GM12878 (cell line): Measurements from ENCODE around the gene FAM228B.

Experiments
- ATF3 ChIP-seq: IDR thresholded peaks from 2 replicates; pipeline ENCODE4 v1.6.1; 2011; ENCODE audit warnings: low read depth, mild to moderate bottlenecking, low read length, moderate library complexity, borderline replicate concordance; ENCODE audit errors: extremely low read depth
- CEBPB ChIP-seq, 2 experiments: fragments of 150-350 bp in 1 of 2; IDR thresholded peaks; 2 replicates each; pipeline ENCODE4 v1.6.1; 2012 to 2014; ENCODE audit warnings: low read depth in 2 of 2, low read length in 2 of 2, borderline replicate concordance in 1 of 2, inconsistent platforms in 1 of 2
- CTCF ChIP-seq, 3 experiments: IDR thresholded peaks in 2 of 3; conservative IDR thresholded peaks in 1 of 3; 2 replicates each; pipeline ENCODE4 v1.5.1; 2011; ENCODE audit warnings: low read depth in 3 of 3, low read length in 3 of 3, mild to moderate bottlenecking in 3 of 3, control low read depth in 2 of 3, moderate library complexity in 2 of 3, inconsistent platforms in 1 of 3, mixed read lengths in 1 of 3; ENCODE audit not compliant: control insufficient read depth in 2 of 3, insufficient read depth in 1 of 3; ENCODE audit errors: extremely low read depth in 1 of 3
- FOXM1 ChIP-seq: IDR thresholded peaks from 2 replicates; pipeline ENCODE4 v1.6.1; 2012; ENCODE audit warnings: low read depth, mild to moderate bottlenecking, inconsistent platforms, low read length, moderate library complexity
- MXI1 ChIP-seq: fragments of 150-350 bp; IDR thresholded peaks from 2 replicates; pipeline ENCODE4 v1.6.1; 2011; ENCODE audit warnings: low read depth, mild to moderate bottlenecking, inconsistent platforms, low read length, improper control_type of control experiment
- PML ChIP-seq: IDR thresholded peaks from 2 replicates; pipeline ENCODE4 v1.6.1; 2012; ENCODE audit warnings: low read length, inconsistent platforms
- RAD21 ChIP-seq: IDR thresholded peaks from 2 replicates; pipeline ENCODE4 v1.6.1; 2011; ENCODE audit warnings: mild to moderate bottlenecking, low read depth, low read length, moderate library complexity; ENCODE audit not compliant: insufficient read depth
- SIN3A ChIP-seq: IDR thresholded peaks from 2 replicates; pipeline ENCODE4 v1.6.1; 2012; ENCODE audit warnings: low read depth, low read length, improper control_type of control experiment
- SMC3 ChIP-seq: IDR thresholded peaks from 2 replicates; pipeline ENCODE4 v1.6.1; 2011; ENCODE audit warnings: low read length, improper control_type of control experiment, borderline replicate concordance

GRCh38 chr2:24210106-24210455, 86.8 kb downstream of the FAM228B start:
- TF ChIP-seq CTCF (IDR thresholded peaks at IDR 0.05 in 2 of 3, conservative IDR thresholded peaks at IDR 0.05 in 1 of 3; ENCODE audit: control insufficient read depth in 2 of 3, extremely low read depth in 1 of 3, insufficient read depth in 1 of 3, low read depth in 3 of 3, low read length in 3 of 3): no peak
- TF ChIP-seq FOXM1: no peak
- TF ChIP-seq SIN3A: no peak
- TF ChIP-seq CEBPB (IDR thresholded peaks at IDR 0.05; ENCODE audit: borderline replicate concordance in 1 of 2, low read depth in 2 of 2, low read length in 2 of 2): no peak
- no peak for TF ChIP-seq PML
- no peak for TF ChIP-seq SMC3
- TF ChIP-seq MXI1: no peak
- TF ChIP-seq ATF3: no peak
- no peak for TF ChIP-seq RAD21
